GM12874 (cell line): ENCODE results near the gene FIGNL2.

Source experiments
- TF ChIP-seq, protein P1 (sequence below): IDR thresholded peaks from 2 replicates; pipeline ENCODE4 v1.5.1; 2011; ENCODE audit warnings: low read depth, mild to moderate bottlenecking, control low read depth, low read length, moderate library complexity; ENCODE audit not compliant: insufficient read depth

The FIGNL2 gene, protein sequence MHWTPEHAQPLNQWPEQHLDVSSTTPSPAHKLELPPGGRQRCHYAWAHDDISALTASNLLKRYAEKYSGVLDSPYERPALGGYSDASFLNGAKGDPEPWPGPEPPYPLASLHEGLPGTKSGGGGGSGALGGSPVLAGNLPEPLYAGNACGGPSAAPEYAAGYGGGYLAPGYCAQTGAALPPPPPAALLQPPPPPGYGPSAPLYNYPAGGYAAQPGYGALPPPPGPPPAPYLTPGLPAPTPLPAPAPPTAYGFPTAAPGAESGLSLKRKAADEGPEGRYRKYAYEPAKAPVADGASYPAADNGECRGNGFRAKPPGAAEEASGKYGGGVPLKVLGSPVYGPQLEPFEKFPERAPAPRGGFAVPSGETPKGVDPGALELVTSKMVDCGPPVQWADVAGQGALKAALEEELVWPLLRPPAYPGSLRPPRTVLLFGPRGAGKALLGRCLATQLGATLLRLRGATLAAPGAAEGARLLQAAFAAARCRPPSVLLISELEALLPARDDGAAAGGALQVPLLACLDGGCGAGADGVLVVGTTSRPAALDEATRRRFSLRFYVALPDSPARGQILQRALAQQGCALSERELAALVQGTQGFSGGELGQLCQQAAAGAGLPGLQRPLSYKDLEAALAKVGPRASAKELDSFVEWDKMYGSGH

DNA sequence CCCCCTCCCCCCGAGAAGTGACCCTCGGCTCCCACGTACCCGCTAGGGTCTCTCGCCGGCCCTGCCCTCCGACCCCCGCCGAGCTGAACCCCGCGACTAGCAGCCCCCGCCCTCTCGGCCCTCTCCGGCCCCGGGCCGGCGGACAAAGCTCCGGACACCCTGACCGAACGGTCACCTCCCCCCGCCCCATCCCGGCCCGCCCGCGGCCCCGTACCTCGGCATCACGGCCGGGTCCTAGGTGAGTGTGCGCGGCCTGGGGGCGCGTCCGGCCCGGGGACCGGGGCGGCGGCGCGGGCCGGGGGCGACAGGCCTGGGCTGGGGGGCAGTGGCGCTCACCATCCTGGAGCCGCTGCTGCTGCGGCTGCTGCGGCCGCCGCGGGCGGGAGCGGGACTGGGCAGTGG lies at the start of gene FIGNL2:
Gene FIGNL2 (minus strand): TSS at position 393 of the 402 bp plus-strand sequence. CDS start 26,305 bp downstream, outside the sequence.
- TF ChIP-seq, protein P1, sequence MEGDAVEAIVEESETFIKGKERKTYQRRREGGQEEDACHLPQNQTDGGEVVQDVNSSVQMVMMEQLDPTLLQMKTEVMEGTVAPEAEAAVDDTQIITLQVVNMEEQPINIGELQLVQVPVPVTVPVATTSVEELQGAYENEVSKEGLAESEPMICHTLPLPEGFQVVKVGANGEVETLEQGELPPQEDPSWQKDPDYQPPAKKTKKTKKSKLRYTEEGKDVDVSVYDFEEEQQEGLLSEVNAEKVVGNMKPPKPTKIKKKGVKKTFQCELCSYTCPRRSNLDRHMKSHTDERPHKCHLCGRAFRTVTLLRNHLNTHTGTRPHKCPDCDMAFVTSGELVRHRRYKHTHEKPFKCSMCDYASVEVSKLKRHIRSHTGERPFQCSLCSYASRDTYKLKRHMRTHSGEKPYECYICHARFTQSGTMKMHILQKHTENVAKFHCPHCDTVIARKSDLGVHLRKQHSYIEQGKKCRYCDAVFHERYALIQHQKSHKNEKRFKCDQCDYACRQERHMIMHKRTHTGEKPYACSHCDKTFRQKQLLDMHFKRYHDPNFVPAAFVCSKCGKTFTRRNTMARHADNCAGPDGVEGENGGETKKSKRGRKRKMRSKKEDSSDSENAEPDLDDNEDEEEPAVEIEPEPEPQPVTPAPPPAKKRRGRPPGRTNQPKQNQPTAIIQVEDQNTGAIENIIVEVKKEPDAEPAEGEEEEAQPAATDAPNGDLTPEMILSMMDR: no peak

DNA sequence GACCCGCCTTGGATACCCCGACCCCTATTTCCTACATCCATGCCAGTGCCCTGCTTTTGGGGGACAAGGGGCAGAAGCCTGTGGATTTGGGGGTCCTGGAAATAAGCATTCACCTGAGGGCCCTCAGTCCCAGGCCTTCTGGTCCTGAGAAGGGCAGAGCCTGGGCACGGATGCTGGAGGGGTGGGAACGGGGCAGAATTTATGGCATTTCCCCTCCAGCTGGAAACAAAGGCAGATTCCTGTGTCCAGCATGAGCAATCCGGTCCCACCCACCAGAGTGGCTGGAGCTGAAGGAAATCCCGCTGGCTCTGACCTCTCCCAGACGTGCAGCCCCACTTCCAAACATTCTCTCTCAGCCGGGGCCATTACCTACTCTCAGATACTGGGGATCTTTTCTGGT lies 48.7 kb upstream of the FIGNL2 start:
- TF ChIP-seq, protein P1: no peak

DNA sequence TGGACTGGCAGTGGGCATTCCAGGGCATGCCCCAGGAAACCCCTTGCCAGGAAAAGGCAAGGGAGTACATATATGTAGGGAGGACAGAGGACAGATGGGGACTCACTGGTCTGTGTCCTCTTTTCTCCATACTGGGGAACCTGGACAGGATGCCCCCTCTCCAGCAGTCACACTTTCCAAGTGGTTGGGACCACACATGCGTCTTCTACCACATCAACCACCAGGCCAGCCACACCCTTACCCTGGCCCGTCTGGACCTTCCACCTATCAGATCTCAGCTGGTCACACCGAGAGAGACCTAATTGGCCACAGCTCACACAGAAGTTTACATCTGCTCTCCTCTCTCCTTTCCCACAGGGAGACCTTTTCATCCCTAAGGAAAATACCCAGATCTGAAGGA lies 47.7 kb upstream of the FIGNL2 start:
- TF ChIP-seq, protein P1: no peak

DNA sequence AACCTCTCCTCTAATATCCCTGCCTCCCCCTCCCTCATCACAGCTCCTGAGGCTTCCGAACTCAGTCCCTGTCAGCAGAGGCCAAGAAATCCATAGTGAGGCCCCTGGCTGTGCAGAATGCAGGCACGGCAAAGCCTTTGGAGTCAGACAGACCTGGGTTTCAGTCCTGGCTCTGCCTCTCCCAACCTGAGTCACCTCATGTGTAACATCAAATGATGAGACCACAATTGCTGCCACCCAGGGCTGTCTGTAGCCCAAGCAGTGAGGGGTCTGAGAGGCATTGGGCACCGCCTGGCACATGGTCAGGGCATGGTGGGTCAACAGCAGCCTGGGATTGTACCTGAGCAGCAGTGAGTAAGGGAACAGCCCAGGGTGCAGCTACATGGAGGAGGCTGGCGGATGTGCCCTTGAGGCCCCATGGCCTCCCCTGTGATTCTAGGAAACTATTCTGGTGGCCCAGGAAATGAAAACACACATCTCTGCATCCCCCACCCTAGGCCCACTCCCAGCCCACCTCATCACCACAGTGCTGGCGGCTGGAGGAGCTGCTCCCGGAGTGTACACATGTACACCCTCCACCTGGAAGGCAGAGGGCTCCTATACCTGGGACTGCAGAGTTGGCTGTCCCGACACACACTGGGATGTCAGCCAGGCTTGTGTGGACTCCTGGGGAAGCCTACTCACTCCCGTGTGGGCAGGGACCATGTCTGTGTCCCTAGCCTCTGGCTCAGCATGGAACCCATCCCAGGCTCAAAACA lies 47.0 kb upstream of the FIGNL2 start:
- TF ChIP-seq, protein P1: no peak

DNA sequence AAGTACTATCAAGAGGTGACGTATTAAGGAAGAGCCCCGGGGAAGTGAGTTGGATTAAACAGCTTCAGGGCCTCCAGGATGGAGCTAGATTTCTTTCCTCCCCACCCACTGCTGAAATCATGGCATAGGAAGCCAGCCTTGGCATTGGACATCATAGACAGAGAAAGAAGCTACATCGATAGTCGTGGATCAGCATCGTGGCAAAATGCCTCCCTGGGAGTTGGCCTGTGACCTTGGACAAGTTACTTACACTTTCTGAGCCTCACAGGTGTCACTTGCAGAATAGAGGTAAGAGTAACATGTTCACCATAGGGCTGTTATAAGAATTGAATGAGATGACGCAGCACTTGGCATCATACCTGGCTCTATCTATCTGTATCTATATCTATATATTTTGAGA lies 45.3 kb upstream of the FIGNL2 start:
- TF ChIP-seq, protein P1: no peak

DNA sequence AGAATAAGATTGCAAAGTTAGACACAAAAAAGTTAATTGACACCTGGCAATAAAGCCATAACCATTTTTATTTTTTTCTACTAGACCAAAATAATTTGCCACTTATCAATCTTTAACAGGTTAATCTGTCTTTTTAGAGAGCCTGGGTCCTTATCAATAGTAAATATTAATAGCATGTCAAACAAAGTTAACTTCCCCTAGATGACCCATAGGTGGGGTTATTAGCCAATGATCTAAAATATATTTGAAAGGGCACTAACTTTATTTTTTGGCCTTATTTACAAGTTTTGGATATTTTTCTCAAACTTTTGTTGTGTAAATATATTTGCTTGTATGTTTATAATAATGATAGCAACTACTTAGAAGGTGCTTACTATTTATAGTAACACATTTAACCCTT lies 43.3 kb upstream of the FIGNL2 start:
- TF ChIP-seq, protein P1: no peak
